ENCODE data around the gene TNN. TPM values are rescaled to one million over a fixed set of nuclear protein-coding genes. Genes with fewer than 3 reads are reported as not detected.

The TNN gene
- total and polyA plus RNA-seq, 12 donors = 0.11 to 0.50 (median 0.23) TPM; not detected in 2

DNA sequence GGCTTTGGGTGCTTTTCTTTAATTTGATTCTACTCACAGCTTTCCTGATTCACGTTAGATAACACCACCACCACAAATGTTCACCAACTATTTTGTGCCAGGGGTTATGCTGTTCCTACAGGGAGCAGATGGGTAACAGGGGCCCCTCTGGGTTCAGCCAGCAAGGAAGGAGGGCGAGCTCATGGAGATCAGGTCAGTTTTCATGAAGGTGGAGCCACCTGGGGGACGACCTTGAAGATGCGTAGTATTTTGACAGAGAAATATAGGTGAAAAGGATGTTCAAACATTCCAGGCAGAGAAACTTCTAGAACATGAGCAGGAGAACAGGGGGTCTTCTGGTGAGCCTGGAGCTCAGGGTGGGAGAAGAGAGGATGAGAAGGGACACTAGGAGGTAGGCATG is 96.1 kb downstream of the TNN start:
- 63 to 75% (median 70%) methylated on average over 4 of the region's 4 CpGs for WGBS, 4 donors
- no peaks in the 10 kb centered on the region for H3K9me3 ChIP-seq (replicated peaks in 1 of 3)
- no peak overlapping the region for H3K4me3 ChIP-seq
- TF ChIP-seq, protein P1, sequence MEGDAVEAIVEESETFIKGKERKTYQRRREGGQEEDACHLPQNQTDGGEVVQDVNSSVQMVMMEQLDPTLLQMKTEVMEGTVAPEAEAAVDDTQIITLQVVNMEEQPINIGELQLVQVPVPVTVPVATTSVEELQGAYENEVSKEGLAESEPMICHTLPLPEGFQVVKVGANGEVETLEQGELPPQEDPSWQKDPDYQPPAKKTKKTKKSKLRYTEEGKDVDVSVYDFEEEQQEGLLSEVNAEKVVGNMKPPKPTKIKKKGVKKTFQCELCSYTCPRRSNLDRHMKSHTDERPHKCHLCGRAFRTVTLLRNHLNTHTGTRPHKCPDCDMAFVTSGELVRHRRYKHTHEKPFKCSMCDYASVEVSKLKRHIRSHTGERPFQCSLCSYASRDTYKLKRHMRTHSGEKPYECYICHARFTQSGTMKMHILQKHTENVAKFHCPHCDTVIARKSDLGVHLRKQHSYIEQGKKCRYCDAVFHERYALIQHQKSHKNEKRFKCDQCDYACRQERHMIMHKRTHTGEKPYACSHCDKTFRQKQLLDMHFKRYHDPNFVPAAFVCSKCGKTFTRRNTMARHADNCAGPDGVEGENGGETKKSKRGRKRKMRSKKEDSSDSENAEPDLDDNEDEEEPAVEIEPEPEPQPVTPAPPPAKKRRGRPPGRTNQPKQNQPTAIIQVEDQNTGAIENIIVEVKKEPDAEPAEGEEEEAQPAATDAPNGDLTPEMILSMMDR (IDR thresholded peaks at IDR 0.05) = no peak
- no peak for TF ChIP-seq POLR2A (IDR thresholded peaks at IDR 0.05)
- intact Hi-C loops (cut with DNase I) = no loop called here
- H3K36me3 ChIP-seq (replicated peaks in 1 of 2) = peaks cover 0 to 18% of the 10 kb centered on the region in 2 donors
- H3K27ac ChIP-seq = no peak overlapping the region
- no peaks in the 10 kb centered on the region for H3K27me3 ChIP-seq
- DNase-seq = no peak
- H3K4me1 ChIP-seq (replicated peaks in 1 of 2) = no peaks in the 10 kb centered on the region

DNA sequence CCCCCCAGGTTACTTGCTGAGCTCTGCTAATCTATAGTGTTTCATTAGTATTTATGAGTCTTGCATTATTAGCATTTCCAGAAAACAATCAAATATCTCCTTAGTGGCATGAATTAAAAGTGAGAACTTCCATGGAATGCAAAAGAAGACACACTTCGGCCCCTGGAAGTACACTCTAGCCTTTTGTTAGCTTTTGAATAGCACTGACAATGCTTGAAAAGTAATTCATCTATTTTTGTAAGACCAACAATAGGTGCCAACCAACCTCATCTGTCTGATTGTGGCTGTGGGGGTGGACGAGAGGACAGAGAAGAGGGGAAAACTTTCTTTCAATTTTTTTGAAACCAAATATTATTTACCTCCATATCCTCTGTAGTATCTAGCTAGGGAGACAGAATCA is 97.1 kb downstream of the TNN start:
- H3K36me3 ChIP-seq (replicated peaks in 1 of 2) = peaks cover 0 to 18% of the 10 kb centered on the region in 2 donors
- DNase-seq = no peak
- H3K9me3 ChIP-seq (replicated peaks in 1 of 3) = no peaks in the 10 kb centered on the region
- WGBS, 4 donors = 84 to 93% (median 88%) methylated on average over 2 of the region's 2 CpGs
- no peaks in the 10 kb centered on the region for H3K27me3 ChIP-seq
- intact Hi-C loops (cut with DNase I) = no loop called here
- TF ChIP-seq POLR2A (IDR thresholded peaks at IDR 0.05) = no peak
- TF ChIP-seq, protein P1 (IDR thresholded peaks at IDR 0.05) = no peak
- no peak overlapping the region for H3K4me3 ChIP-seq
- no peaks in the 10 kb centered on the region for H3K4me1 ChIP-seq (replicated peaks in 1 of 2)
- H3K27ac ChIP-seq = no peak overlapping the region

DNA sequence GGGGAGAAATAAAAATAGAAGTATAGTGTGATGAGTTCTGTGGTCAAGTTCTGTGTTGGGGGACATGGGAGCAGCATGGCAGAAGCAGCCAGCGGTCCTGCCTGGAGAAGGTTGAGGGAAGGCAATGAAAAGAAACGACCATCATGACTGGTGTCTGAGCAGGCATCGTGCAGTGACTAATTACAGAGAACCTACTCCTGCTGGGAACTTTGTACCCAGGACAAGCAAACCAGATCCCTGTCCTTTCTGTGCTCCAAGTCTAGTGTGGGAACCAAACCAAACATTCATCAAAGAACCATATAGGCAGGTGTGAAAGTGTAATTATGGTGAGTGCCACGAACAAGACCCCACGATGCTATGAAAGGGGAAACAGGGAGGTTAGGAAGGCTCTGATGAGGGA is 99.1 kb downstream of the TNN start:
- Histone ChIP-seq H3K27me3 (no peaks in the 10 kb centered on the region), H3K27ac (no peak overlapping the region), H3K9me3 (replicated peaks in 1 of 3) (no peaks in the 10 kb centered on the region), H3K36me3 (replicated peaks in 1 of 2) (peaks cover 0 to 18% of the 10 kb centered on the region in 2 donors), H3K4me1 (replicated peaks in 1 of 2) (no peaks in the 10 kb centered on the region), H3K4me3 (no peak overlapping the region)
- TF ChIP-seq POLR2A (IDR thresholded peaks at IDR 0.05) = no peak
- TF ChIP-seq, protein P1 (IDR thresholded peaks at IDR 0.05) = no peak
- WGBS, 4 donors = 86 to 95% (median 91%) methylated on average over 5 of the region's 5 CpGs
- DNase-seq = no peak
- intact Hi-C loops (cut with DNase I) = no loop called here

DNA sequence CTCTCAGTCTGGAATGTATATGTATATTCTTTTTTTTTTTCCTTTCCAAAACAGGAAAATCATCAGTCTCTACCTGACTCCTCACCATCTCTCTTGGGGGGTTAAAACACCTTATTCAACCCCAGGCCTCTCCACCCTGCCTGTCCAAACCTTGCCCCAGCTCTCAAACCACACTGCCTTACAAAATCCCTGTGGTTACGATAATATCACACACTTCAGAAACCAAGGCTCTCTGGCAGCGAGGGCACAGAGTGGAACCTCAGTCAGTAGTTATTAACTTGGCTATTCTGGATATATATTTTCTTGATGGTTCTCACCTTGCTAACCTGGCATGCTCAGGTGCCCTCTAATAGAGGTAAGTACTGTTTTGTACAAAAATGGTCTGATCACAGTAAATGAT is 100.2 kb downstream of the TNN start:
- Histone ChIP-seq H3K9me3 (replicated peaks in 1 of 3) (no peaks in the 10 kb centered on the region), H3K27me3 (no peaks in the 10 kb centered on the region), H3K4me1 (replicated peaks in 1 of 2) (no peaks in the 10 kb centered on the region), H3K36me3 (replicated peaks in 1 of 2) (peaks cover 0 to 18% of the 10 kb centered on the region in 2 donors), H3K4me3 (no peak overlapping the region), H3K27ac (no peak overlapping the region)
- intact Hi-C loops (cut with DNase I) = no loop called here
- 85 to 95% (median 90%) methylated on average over 2 of the region's 2 CpGs for WGBS, 4 donors
- TF ChIP-seq, protein P1 (IDR thresholded peaks at IDR 0.05) = no peak
- no peak for TF ChIP-seq POLR2A (IDR thresholded peaks at IDR 0.05)
- DNase-seq = no peak
